Jurkat, Clone E6-1 (cell line): ENCODE measurements around the gene IGF1R.

Experiments used
- DNase-seq: peaks from one replicate; pipeline ENCODE4 v3.0.0-alpha.2; 2011; ENCODE audit warnings: low read depth, low spot score
- H3K4me3 ChIP-seq: 2 replicates; pipeline ENCODE4 v1.5.1; 2011; ENCODE audit warnings: mild to moderate bottlenecking, low read length, control low read depth, moderate library complexity

The IGF1R gene

DNA sequence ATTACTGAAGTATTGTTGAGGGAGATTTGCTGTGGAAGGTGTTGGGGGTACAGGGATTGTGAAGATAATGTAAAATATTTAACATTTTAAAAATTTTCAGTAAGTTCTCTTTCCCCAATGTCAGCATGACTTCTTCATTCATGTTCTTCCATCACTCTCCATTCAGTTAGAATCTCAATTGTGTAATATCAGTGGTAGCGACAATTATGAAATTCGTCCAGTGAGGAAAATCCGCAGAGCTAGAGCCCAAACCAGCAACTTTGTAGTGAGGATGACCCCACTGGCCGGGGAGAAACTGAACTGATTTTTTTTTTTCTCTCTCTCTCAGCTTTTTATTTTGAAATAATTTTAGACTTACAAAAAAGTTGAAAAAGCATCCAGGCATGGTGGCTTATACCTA, 187.5 kb downstream of the IGF1R start:
- DNase-seq = no peak
- no peak overlapping the region for H3K4me3 ChIP-seq

GRCh38 chr15:98838387-98839259, 190.3 kb downstream of the IGF1R start:
- no peak for DNase-seq
- H3K4me3 ChIP-seq = no peak overlapping the region

- DNase-seq = no peak
- no peak overlapping the region for H3K4me3 ChIP-seq
Observed at GRCh38 chr15:98840053-98840452, 191.7 kb downstream of the IGF1R start.

GRCh38 chr15:98841419-98841970, 193.2 kb downstream of the IGF1R start:
- no peak for DNase-seq
- no peak overlapping the region for H3K4me3 ChIP-seq

- DNase-seq = no peak
- H3K4me3 ChIP-seq = no peak overlapping the region
Observed at GRCh38 chr15:98842192-98842972, 194.0 kb downstream of the IGF1R start.

- no peak for DNase-seq
- no peak overlapping the region for H3K4me3 ChIP-seq
Observed at GRCh38 chr15:98842973-98843285, 194.6 kb downstream of the IGF1R start.

- no peak for DNase-seq
- no peak overlapping the region for H3K4me3 ChIP-seq
Observed at GRCh38 chr15:98843844-98844243, 195.5 kb downstream of the IGF1R start.

GRCh38 chr15:98844261-98844660, 195.9 kb downstream of the IGF1R start:
- no peak for DNase-seq
- H3K4me3 ChIP-seq = no peak overlapping the region

- DNase-seq = no peak
- H3K4me3 ChIP-seq = no peak overlapping the region
Observed at GRCh38 chr15:98845138-98845884, 197.0 kb downstream of the IGF1R start.

DNA sequence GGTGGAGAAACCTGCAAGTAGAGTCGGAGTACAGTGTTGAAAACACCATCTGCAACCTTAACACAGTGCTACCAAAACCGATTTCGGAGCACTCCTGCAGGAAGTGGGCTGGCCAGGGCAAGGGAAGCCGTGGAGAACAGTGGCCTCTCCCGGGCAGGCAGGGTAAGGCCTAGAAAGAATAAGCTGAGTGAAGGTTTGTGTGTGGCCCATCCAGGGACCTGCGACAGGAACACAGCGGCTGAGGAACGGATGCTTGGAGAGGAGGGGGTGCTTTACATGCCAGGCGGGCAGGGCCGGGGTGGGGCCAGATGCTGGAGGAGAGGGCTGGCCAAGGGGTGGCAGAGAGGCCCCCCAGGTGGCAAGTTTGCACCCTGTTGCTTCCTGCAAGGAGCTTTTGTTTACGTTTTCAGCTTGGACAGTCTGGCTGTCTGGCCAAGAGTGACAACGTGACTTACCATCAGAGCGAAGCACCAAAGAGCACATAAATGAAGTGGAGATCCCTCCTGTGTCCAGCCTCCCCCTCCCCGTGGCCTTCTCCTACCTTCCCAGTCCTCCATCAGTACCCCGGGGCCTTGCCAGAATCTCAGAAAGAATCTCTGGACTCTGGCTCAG, 202.7 kb downstream of the IGF1R start:
- DNase-seq = peak; percentile 82

DNA sequence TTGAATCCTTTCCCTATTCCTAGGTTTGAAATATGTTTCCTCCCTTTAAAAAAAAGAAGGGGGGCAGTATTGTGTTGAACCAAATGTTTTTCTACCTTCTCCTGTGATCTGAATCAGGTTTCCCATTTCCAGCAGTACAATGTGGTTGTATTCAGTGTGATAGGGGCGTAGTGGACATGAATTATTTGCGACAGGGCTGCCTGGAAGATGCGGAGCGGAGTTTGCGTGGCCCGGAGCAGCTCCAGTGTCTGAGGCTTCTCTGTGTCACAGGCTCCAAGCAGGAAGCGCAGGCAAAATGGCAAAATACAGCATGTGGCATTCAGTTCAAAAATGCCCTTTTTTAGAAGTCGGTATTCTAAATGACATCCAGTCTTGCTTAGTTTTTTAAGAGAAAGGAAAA, 204.8 kb downstream of the IGF1R start:
- DNase-seq = peak; percentile 85
- peak overlapping the region; percentile 83 for H3K4me3 ChIP-seq

More for the DNA sequence above, 202.7 kb downstream of the IGF1R start:
- H3K4me3 ChIP-seq = no peak overlapping the region

GRCh38 chr15:98853617-98854420, 205.5 kb downstream of the IGF1R start:
- no peak for DNase-seq
- H3K4me3 ChIP-seq = no peak overlapping the region

DNA sequence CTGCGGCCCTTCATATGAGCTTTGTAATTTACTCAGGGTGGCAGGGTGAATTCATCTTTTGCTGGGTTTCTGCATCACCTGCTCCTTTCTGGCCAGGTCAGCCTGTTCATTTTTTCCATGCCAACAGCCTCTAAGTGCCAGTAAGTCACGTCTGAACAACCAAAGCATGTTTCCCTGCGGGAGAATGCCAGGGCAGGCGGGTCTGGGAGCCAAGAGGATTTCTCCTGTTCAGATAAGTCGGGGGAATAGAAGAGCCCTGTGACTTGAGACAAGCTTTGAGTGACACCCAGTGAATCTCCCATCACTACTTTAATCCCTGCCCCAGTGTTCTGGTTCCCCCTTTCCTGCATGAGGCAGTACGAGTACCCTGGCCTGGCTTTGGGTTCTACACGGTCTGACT, 206.2 kb downstream of the IGF1R start:
- no peak for DNase-seq
- no peak overlapping the region for H3K4me3 ChIP-seq

DNA sequence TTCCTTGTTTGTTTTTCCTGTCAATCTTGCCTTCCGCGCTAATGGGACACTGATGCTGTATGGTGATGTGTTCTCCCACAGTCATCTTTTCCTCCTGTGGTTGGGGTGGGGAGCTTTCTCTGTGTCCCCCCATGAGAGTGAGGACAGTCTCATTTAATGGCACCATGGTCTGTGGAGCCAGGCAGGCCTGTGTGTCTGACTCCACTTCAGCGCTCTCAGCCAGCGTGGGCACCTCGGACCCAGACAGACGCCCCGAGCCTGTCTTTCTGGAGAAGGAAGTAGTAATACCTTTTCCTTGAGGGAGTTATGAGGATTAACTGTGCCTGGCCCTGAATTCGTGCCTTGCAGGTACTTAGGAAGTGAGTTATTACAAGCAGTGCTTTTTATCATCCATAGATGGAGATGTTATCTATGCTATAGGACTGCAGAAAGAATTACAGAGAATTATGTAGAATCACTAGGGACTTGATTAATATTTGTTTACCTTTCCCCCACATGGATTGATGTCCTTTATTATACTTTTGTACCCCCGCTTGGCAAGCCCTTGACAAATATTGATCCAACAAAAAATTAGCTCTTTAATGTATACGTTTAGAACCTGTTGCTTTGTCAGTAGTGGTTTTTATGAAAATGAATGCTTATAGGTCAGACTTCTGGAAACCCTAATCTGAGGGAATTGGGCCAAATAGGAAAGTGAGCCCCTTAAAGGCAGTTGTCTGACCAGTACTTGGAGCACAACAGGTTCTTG, 206.9 kb downstream of the IGF1R start:
- H3K4me3 ChIP-seq = no peak overlapping the region
- DNase-seq = no peak

- H3K4me3 ChIP-seq = no peak overlapping the region
- no peak for DNase-seq
Observed at GRCh38 chr15:98855815-98856531, 207.6 kb downstream of the IGF1R start.

GRCh38 chr15:98856532-98856907, 208.2 kb downstream of the IGF1R start:
- no peak for DNase-seq

GRCh38 chr15:98858610-98859023, 210.3 kb downstream of the IGF1R start:
- H3K4me3 ChIP-seq = peak overlapping the region; percentile 10; the same call in 1 of the 2 replicates
- no peak for DNase-seq

More at GRCh38 chr15:98856532-98856907, 208.2 kb downstream of the IGF1R start:
- H3K4me3 ChIP-seq = no peak overlapping the region
